ENCODE measurements around the gene TRPM7.
"Not testable (repeated sequence)": the region's sequence is repeated elsewhere in the genome, so short reads cannot be mapped to it uniquely, and the experiment has no call there.

Gene TRPM7

DNA sequence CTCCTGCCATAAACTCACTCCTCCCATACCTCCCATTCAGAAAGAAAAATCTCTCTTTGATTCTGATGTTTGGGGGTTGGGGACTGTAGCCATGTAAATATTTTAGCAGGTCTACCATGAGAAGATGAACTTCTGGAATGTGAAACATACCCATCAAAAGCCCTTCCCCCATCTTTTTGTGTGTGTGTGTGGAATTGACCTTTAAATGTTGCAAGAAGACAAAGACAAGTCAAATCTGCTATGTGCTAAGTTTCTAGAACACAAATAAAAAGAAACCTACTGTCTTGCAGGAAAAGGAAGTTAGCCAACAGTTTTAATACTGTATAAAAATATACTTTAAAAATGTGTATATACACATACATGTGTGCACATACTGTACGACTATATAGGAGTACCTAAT, 110.4 kb downstream of the TRPM7 start:
- in situ Hi-C loops (cut with MboI; ENCODE audit: low sequenced_read_pairs): no loop called here

DNA sequence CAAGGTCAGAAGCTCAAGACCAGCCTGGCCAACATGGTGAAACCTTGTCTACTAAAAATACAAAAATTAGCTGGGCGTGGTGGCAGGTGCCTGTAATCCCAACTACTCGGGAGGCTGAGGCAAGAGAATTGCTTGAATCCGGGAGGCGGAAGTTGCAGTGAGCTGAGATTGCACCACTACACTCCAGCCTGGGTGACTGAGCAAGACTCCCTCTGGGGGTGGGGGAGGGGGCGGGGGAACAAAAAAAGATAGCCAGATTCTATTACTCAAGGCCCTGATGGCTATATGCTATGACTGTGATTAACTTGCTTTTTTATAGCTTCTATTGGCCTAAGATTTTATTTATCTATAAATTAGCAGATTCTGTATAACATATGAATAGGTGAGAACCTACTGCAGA, 112.8 kb downstream of the TRPM7 start:
- in situ Hi-C loops (cut with MboI; ENCODE audit: low sequenced_read_pairs): not testable (repeated sequence)

DNA sequence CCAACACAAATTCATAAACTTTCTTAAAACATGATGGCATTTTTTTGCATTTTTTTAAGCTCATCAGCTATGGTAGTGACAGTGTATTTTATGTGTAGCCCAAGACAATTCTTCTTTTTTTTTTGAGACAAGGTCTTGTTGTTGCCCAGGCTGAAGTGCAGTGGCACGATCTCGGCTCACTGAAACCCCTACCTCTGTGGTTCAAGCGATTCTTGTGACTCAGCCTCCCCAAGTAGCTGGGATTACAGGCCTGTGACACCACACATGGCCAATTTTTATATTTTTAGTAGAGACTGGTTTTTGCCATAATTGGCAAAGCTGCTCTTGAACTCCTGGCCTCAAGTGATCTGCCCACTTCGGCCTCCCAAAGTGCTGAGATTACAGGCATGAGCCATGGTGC, 122.8 kb downstream of the TRPM7 start:
- in situ Hi-C loops (cut with MboI; ENCODE audit: low sequenced_read_pairs): no loop called here

DNA sequence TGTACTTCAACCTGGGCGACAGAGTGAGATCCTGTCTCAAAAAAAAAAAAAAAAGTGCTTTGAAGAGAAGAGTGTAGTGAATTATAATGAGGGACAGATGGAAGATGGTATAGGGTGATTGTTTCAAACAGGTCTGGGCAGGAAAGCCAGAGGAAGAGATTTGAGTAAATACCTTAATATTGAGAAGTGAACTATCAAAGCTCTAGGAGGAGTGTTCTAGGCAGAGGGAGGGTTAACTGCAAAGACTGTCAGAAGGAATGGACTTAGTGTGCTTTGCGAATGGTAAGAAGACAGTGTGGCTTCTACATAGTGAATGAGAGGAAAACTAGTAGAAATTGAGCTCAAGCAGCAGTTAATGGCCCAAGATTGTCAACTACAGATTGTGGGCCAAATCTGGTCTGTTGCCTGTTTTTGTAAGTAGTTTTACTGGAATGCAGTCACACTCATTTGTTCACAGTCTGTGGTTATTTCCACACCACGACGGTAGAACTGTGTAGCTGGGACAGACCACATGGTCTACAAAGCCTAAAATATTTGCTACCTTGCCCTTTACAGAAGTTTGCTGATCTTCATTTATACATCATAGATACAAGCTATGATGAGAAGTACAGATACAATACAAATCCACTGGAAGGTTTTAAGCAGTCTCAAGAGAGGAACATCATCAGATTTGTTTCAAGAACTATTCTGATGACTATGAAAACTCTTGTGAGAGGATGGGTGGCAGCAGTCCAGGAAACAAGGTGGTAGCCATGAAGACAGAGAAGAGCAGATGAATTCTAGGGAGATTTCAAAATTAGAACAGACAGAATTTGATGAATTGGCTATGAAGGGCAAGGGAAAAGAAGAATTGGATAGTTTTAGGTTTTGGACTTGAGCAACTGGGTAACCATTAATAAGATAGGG, 123.6 kb downstream of the TRPM7 start:
- in situ Hi-C loops (cut with MboI; ENCODE audit: low sequenced_read_pairs): no loop called here

DNA sequence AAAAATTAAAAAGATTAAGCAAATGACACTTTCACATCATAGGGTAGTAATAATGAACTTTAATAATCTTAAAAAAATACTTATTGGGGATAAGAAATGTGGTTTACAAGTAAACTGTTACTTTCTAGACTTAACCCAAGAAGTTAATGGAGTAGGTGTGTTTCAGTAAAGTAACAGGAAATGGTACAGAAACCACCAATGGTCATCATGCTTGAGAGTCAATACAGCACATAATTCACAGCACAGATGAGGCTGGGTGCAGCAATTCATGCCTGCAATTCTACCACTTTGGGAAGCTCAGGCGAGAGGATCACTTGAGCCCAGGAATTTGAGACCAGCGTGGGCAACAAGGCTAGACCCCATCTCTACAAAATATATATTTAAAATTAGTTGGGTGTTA, 128.6 kb downstream of the TRPM7 start:
- in situ Hi-C loops (cut with MboI; ENCODE audit: low sequenced_read_pairs): no loop called here

DNA sequence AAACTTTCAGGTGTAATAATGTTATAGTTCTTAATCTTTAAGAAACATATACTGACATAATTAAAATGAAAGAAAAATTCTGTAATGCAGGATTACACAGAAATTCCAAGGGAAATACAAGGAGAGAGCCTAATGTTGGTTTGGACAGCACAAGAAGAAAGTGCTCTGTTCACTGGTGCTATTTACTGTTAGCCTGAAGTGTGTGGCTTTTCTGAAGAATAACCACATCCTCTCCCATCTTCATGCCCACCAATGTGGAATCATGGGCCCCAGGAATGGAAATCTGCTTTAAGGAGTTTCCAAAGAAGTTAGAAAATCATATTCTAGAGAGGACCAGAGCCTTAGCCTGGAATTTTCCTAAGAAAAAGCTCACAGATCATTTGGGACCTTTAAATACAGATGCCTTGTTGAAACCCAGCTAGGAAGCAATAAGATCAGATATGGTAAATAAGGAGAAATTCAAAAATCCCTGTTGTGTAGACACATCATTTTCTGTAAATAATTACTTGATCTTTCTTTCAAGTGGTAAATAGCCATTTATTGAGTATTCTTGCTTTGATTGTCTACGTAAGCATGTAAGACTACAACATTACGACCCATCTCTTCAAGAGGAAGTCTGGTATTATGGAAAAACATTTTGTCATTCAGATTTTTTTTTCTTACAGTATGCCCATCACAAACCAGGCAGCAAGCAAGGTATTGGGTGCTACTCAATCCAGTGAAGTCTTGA, 129.8 kb downstream of the TRPM7 start:
- in situ Hi-C loops (cut with MboI; ENCODE audit: low sequenced_read_pairs): no loop called here

DNA sequence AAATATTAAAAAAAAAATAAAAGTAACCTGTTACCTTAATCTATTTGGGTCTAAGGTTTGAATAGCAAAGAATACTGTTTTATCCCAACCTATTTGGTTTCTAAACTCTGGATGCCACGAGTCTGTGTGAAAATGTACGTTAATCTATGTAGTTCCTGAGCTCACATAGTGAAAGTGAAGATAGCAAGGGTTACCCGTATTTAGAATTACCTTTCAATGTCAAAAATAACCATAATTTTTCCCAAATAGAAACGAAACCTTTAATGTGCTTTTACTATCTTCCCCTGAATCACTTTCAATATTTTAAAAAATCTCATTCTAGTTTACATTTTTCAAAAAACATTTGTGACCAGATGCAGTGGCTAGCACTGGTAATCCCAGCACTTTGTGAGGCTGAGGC, 134.4 kb downstream of the TRPM7 start:
- in situ Hi-C loops (cut with MboI; ENCODE audit: low sequenced_read_pairs): no loop called here

DNA sequence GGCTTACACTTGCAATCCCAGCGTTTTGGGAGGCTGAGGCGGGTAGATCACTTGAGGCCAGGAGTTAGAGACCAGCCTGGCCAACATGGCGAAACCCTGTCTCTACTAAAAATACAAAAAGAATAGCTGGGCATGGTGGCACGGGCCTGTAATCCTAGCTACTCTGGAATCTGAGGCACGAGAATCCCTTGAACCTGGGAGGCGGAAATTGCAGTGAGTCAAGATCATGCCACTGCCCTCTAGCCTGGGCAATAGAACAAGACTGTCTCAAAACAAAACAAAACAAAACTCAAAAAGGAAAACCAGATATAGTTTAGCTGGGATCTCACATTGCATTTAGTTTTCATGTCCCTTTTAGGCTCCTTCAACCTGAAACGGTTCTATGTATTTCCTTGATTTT, 137.3 kb downstream of the TRPM7 start:
- in situ Hi-C loops (cut with MboI; ENCODE audit: low sequenced_read_pairs): no loop called here

DNA sequence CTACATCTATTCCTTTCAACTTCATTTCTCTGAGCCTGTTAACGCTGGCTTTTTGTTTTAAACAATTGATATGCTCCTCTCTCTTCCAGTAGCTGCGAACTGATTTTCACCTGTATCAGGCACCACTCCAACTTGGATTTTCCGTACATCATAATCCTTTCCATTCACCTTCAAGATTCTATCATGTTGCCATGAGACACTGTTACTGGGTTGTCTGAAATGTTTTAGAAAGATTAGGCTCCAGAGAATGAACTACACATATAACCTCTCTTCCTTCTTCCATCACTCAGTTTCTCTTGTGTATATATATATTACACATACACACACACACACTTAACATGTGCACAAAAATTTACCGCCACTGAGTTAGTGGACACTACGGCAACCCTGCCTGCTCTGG, 140.0 kb downstream of the TRPM7 start, which contains the start of gene USP50:
TSS of gene USP50 (minus strand) at position 101 of the 400 bp plus-strand sequence. CDS start 141 bp downstream, outside the sequence.
- in situ Hi-C loops (cut with MboI; ENCODE audit: low sequenced_read_pairs): no loop called here

DNA sequence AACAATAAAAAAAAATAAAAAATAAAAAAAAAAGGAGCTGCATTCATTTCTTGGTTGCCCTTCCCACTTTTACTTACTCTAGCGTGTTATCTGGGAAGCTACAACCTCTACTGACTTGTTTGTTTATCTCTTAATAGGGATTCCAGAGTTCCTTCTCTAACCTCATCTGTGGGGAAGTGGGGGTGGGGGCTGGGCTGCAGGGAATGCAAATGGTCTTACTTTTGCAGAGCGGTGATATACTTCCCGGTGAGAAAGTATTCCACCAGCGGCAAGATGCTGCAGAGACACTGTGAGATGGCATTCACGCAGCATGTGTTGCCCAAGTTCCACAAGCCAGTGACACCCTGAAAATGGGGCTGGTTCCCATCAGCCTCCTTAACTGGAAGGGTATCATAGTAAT, 142.2 kb downstream of the TRPM7 start:
- in situ Hi-C loops (cut with MboI; ENCODE audit: low sequenced_read_pairs): no loop called here

DNA sequence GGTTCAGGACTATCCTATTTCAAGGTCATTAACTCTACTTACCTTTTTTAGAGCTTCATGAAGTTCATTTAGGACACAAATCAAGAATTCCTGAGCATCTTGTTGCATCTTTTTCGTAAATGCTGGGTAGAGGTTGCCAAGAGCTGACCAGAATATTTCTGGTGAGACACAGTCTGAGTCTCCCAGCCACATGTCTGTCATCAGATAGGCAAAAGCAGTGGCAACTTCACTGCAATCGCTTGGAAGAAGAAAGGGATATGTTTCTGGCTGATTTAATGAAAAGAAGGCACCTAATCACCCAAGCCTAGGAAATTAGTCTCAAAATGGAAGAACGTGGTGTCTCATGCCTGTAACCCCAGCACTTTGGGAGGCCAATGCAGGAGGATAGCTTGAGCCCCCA, 143.0 kb downstream of the TRPM7 start:
- in situ Hi-C loops (cut with MboI; ENCODE audit: low sequenced_read_pairs): no loop called here

DNA sequence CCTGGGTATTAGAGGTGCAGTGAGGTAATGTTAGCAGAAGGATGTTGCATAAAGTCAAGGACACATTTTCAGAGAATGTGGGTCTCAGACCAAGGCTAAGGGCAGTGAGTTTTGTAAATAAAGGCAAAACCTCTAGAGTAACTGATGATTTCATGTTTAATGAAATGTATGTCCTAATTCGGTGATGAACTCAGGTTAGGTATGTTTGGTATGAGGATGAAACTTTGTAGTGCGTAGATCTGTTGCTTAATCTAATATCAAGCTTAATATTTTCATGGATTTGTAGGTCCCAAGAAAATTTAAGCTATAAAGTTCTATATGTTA, 143.7 kb downstream of the TRPM7 start:
- in situ Hi-C loops (cut with MboI; ENCODE audit: low sequenced_read_pairs): no loop called here

DNA sequence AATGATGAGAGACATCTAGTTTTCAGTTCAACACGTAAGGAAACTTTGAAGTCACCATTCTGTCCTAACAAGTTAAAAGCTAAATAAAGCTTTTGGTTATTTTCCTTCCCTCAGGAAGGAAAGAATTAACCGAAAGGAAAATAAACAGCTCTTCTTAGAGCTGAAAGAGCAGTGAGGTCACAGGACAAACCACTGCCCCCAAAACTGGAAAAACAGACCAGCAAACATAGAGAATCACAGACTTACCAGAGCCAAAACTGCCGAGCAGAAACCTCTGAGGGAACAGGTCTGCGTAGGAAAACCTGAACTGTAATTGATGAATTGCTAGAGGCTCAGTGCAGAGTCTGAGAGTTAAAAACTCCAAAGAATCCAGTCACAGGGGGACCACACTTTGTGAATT, 154.8 kb downstream of the TRPM7 start:
- in situ Hi-C loops (cut with MboI; ENCODE audit: low sequenced_read_pairs): no loop called here

DNA sequence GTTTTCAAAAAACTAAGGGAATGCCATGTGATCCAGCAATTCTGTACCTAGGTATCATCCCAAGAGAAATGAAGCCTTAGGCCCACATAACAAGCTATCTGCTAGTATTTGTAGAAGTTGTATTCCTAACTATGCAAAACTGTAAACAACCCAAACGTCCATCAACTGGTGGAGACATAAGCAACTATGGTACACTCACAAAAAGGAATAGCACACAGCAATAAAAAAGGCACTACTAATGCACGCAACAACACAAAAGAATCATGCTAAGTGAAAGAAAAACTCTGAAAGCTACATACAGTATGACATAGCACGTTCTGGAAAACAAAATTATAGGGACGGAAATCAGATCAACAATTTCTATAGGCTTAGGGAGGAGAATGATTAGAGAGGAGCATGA, 155.4 kb downstream of the TRPM7 start:
- in situ Hi-C loops (cut with MboI; ENCODE audit: low sequenced_read_pairs): no loop called here

DNA sequence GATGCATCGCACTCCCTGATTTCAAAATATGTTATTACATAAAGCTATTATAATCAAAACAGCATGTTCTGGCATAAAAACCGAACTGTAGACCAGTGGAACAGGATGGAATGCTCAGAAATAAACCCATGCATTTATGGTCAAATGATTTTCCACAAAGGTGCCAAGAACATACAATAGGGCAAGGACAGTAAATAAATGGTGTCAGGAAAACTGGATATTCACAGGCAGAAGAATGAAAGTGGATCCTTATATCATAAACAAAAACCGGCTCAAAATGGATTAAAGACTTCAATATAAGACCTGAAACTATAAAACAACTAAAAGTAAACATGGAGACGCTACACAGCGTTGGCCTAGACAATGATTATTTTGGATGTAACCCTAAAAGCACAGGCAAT, 162.7 kb downstream of the TRPM7 start:
- in situ Hi-C loops (cut with MboI; ENCODE audit: low sequenced_read_pairs): no loop called here

DNA sequence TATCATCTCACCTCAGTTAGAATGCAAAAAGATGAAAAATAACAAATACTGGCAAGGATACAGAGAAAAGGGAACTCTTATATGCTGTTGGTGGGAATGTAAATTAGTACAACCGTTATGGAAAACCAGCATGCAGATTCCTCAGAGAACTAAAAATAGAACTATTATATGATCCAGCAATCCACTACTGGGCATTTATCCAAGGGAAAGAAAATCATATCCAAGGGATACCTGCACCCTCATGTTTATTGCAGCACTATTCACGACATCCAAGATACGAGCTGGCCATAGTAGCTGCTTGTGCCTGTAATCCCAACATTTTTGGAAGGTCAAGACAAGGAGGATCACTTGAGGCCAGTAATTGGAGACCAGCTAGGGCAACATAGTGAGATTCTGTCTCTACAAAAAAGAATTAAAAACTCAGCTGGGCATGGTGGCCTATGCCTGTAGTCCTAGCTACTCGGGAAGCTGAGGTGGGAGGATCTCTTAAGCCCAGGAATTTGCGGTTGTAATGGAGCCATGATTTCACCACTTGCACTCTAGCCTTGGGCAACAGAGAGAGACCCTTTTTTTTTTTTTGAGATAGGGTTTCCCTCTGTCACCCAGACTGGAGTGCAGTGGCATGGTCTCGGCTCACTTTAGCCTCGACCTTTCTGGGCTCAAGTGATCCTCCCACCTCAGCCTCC, 166.7 kb downstream of the TRPM7 start:
- in situ Hi-C loops (cut with MboI; ENCODE audit: low sequenced_read_pairs): no loop called here

DNA sequence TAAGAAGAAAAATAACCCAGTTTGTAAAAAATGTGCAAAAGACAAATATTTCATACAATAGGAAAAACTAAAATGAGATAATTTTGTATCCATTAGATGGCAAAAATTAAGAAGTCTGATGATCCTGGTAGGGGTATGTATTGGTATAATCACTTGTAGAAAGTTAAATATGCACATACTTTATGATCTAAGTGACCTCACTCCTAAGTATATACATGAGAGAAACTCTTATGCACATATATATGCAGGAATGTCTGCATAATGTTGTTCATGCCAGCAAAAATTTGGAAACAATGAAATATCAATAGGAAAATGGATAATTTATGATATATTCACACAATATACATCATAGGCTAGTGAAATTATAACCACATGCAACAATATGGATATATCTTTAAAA, 173.6 kb downstream of the TRPM7 start:
- in situ Hi-C loops (cut with MboI; ENCODE audit: low sequenced_read_pairs): no loop called here

Measured in HL-60/S4 (cell line).